Astrocyte (in vitro differentiated cells and primary cell): Measurements from ENCODE around the gene AATK.

Source experiments
- CTCF ChIP-seq: IDR thresholded peaks from 2 replicates; pipeline ENCODE4 v1.5.1; 2011; ENCODE audit warnings: low read depth, mild to moderate bottlenecking, inconsistent platforms, low read length, moderate library complexity; ENCODE audit not compliant: insufficient read depth
- EZH2 ChIP-seq: IDR thresholded peaks from 2 replicates; pipeline ENCODE4 v1.6.1; 2012; ENCODE audit warnings: mild to moderate bottlenecking, low read length, inconsistent platforms; ENCODE audit not compliant: insufficient read depth

GRCh38 chr17:81108220-81108619 is 57.8 kb downstream of the AATK start:
- TF ChIP-seq CTCF (no peak), EZH2 (no peak)
